Adrenal gland (tissue), 5 donors: ENCODE data around the gene GPSM1.

Source experiments
- CTCF ChIP-seq, 6 experiments: fragments of 450-650 bp in 4 of 6; fragments of 200-600 bp in 2 of 6; sonication (generic) in 1 of 6; IDR thresholded peaks; 1 replicate in 5 of 6; 2 replicates in 1 of 6; pipeline versions ENCODE4 v1.5.1 to v1.8.0; 2016 to 2021; ENCODE audit warnings: antibody characterized with exemption in 6 of 6, mild to moderate bottlenecking in 2 of 6, moderate library complexity in 1 of 6
- POLR2A ChIP-seq, 2 donors: fragments of 450-650 bp; IDR thresholded peaks; one replicate each; pipeline ENCODE4 v1.6.1; 2017; ENCODE audit warnings: antibody characterized with exemption in 2 of 2, mild to moderate bottlenecking in 2 of 2, moderate library complexity in 1 of 2
- donor health status: DM: no; HTN: no; CAD: no.

DNA sequence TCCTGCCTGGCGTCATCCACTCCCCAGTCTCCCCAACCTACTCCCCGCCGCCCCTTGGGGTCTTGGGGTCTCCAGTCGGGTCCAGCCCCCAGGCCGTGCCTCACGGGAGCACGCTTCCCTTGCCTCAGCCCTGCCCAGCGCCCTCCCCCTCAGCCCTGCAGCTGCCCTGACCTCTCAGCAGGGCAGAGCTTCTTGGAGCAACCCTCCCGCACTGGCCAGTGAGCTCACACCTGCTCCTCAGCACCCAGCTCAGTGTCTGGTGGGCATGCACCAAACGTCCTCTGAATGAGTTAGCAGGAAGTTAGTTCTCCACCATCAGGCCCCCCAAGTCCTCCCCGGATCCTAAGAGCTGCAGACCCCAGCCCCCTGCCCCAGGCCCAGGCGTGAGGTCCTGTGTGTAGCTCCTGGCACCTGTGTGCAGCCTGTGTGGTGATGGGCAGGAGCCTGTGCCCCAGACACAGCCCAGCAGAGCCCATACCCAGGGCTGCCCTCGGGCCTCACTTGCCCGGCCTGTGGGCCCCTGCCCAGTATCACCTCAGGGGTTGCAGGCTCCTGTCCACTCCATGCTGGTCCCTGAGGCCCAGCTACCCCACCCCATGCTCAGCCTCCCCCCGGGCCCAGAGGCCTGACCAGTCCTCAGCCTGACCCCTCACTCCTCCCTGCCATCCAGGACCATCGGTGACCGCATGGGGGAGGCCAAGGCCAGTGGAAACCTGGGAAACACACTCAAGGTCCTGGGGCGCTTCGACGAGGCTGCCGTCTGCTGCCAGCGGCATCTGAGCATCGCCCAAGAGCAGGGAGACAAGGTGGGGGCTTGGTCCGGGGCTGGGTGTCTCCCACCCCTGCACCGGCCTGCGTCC lies 8.2 kb downstream of the GPSM1 start:
- TF ChIP-seq CTCF (IDR thresholded peaks at IDR 0.05) = no peak
- no peak for TF ChIP-seq POLR2A (IDR thresholded peaks at IDR 0.05)
